ENCODE data around the gene TYROBP.

DNA sequence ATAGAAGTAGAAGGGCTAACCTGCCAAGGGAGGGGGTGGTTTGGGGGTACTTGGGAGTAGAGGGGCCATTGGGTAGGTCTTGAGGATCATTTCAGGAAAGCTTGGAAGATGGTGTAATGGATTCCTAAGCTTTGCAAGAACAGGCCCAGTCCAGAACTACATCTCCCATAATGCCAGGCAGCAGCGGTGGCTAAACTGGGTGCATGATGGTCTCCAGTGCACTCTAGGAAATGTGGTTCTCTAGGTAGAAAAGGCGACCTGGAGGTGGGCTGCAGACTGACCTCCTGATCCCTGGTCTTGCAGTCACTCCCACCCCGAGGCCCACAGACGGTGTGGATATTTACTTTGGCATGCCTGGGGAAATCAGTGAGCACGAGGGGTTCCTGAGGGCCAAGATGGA, 35.9 kb downstream of the TYROBP start:
- TF ChIP-seq, protein P1, sequence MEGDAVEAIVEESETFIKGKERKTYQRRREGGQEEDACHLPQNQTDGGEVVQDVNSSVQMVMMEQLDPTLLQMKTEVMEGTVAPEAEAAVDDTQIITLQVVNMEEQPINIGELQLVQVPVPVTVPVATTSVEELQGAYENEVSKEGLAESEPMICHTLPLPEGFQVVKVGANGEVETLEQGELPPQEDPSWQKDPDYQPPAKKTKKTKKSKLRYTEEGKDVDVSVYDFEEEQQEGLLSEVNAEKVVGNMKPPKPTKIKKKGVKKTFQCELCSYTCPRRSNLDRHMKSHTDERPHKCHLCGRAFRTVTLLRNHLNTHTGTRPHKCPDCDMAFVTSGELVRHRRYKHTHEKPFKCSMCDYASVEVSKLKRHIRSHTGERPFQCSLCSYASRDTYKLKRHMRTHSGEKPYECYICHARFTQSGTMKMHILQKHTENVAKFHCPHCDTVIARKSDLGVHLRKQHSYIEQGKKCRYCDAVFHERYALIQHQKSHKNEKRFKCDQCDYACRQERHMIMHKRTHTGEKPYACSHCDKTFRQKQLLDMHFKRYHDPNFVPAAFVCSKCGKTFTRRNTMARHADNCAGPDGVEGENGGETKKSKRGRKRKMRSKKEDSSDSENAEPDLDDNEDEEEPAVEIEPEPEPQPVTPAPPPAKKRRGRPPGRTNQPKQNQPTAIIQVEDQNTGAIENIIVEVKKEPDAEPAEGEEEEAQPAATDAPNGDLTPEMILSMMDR (IDR thresholded peaks at IDR 0.05) = no peak
- TF ChIP-seq POLR2A (IDR thresholded peaks at IDR 0.05) (no peak), POLR2AphosphoS5 (IDR thresholded peaks at IDR 0.05) (no peak)
